H1 (cell line): ENCODE data around the gene NSUN2. TPM values are rescaled to one million over a fixed set of nuclear protein-coding genes. Genes with fewer than 3 reads are reported as not detected.

Experiments
- CTCF ChIA-PET: fragments of 300-600 bp; sonication (Branson Sonifier 250); formaldehyde crosslinking; loops from one replicate; lab custom pipeline; 2021; ENCODE audit not compliant: partially characterized antibody; lab: Charles Lee
- POLR2A ChIA-PET: fragments of 300-600 bp; sonication (Branson Sonifier 250); formaldehyde crosslinking; loops from one replicate; lab custom pipeline; 2021; ENCODE audit warnings: inconsistent platforms; ENCODE audit not compliant: partially characterized antibody; lab: Charles Lee
- DNase-seq, 2 experiments: peaks; one replicate each; pipeline versions ENCODE4 v3.0.0 to v3.0.0-alpha.2; 2010 to 2022; ENCODE audit warnings: low spot score in 2 of 2, low read depth in 1 of 2, mixed read lengths in 1 of 2
- FAIRE-seq: peaks from 2 replicates; lab custom pipeline; 2011; peaks lifted over from hg19 to GRCh38; lab: Jason Lieb, UNC
- H2AFZ ChIP-seq: 2 replicates; pipeline ENCODE4 v1.8.1; 2012; ENCODE audit warnings: low read length, inconsistent platforms
- H2AK5ac ChIP-seq: 2 replicates; pipeline ENCODE4 v1.6.1; 2013; ENCODE audit warnings: low read depth, low read length
- H2BK120ac ChIP-seq: replicated peaks from 2 replicates; pipeline ENCODE3; 2013; ENCODE audit warnings: low read depth, low read length, inconsistent platforms
- H2BK12ac ChIP-seq: 2 replicates; pipeline ENCODE4 v1.6.1; 2013; ENCODE audit warnings: low read depth, low read length
- H2BK15ac ChIP-seq: 2 replicates; pipeline ENCODE4 v1.6.1; 2013; ENCODE audit warnings: low read length
- H2BK20ac ChIP-seq: 2 replicates; pipeline ENCODE4 v1.6.1; 2013; ENCODE audit warnings: low read length
- H2BK5ac ChIP-seq: 2 replicates; pipeline ENCODE4 v1.6.1; 2013; ENCODE audit warnings: low read depth, low read length
- H3K14ac ChIP-seq: 2 replicates; pipeline ENCODE4 v1.6.1; 2013; ENCODE audit warnings: inconsistent platforms; ENCODE audit not compliant: insufficient read length
- H3K18ac ChIP-seq: 2 replicates; pipeline ENCODE4 v1.6.1; 2013; ENCODE audit warnings: low read length; ENCODE audit errors: extremely low read depth
- H3K23ac ChIP-seq: 2 replicates; pipeline ENCODE4 v1.6.1; 2013; ENCODE audit warnings: inconsistent platforms; ENCODE audit not compliant: insufficient read length
- H3K23me2 ChIP-seq: 2 replicates; pipeline ENCODE4 v1.6.1; 2013; ENCODE audit warnings: low read depth, low read length
- H3K27ac ChIP-seq: 2 replicates; pipeline ENCODE4 v1.6.1; 2011; ENCODE audit warnings: low read depth, low read length, inconsistent platforms
- H3K27me3 ChIP-seq, 4 experiments: replicated peaks in 1 of 4; 1 replicate in 1 of 4; 2 replicates in 3 of 4; pipeline versions ENCODE4 v1.6.1 to v1.8.1; 2011 to 2013; ENCODE audit warnings: low read length in 3 of 4, mild to moderate bottlenecking in 3 of 4, inconsistent platforms in 2 of 4, mixed read lengths in 2 of 4, moderate library complexity in 1 of 4; ENCODE audit not compliant: control insufficient read depth in 3 of 4, insufficient read depth in 3 of 4; ENCODE audit errors: extremely low read depth in 1 of 4
- H3K36me3 ChIP-seq, 4 experiments: 2 replicates each; pipeline versions ENCODE4 v1.6.1 to v1.8.1; 2011 to 2013; ENCODE audit warnings: mild to moderate bottlenecking in 4 of 4, low read length in 3 of 4, moderate library complexity in 2 of 4, control low read depth in 1 of 4, inconsistent platforms in 1 of 4; ENCODE audit not compliant: insufficient read depth in 4 of 4, control insufficient read depth in 2 of 4
- H3K4ac ChIP-seq: replicated peaks from 2 replicates; pipeline ENCODE3; 2013; ENCODE audit warnings: low read length, low read depth, mixed read lengths, inconsistent platforms; ENCODE audit not compliant: insufficient read length
- H3K4me1 ChIP-seq, 4 experiments: replicated peaks in 1 of 4; 1 replicate in 1 of 4; 2 replicates in 3 of 4; pipeline versions ENCODE4 v1.6.1 to v1.8.1; 2011 to 2013; ENCODE audit warnings: low read length in 3 of 4, inconsistent platforms in 2 of 4, mixed read lengths in 1 of 4; ENCODE audit not compliant: insufficient read depth in 4 of 4, control insufficient read depth in 3 of 4
- H3K4me2 ChIP-seq, 2 experiments: 2 replicates each; pipeline versions ENCODE4 v1.6.1 to v1.8.1; 2011 to 2013; ENCODE audit warnings: low read depth in 2 of 2, low read length in 2 of 2, control low read depth in 1 of 2, inconsistent platforms in 1 of 2, mild to moderate bottlenecking in 1 of 2; ENCODE audit not compliant: insufficient read depth in 1 of 2
- H3K4me3 ChIP-seq, 4 experiments: fragments of 200-600, 300-600 bp in 1 of 4; sonication (generic), shearing (Covaris generic), sonication (Bioruptor Twin) in 1 of 4; 2 replicates each; pipeline versions ENCODE4 v1.5.1 to v1.8.1; 2011 to 2016; ENCODE audit warnings: low read length in 4 of 4, low read depth in 3 of 4, control low read depth in 2 of 4, inconsistent platforms in 2 of 4, mild to moderate bottlenecking in 2 of 4, mixed read lengths in 1 of 4, moderate library complexity in 1 of 4; ENCODE audit not compliant: insufficient read depth in 2 of 4; ENCODE audit errors: extremely low read depth in 1 of 4
- H3K56ac ChIP-seq: replicated peaks from 2 replicates; pipeline ENCODE3; 2013; ENCODE audit warnings: low read depth, mild to moderate bottlenecking, mixed read lengths, low read length, inconsistent platforms; ENCODE audit not compliant: insufficient read length
- H3K79me1 ChIP-seq: 2 replicates; pipeline ENCODE4 v1.6.1; 2013; ENCODE audit warnings: low read depth, low read length, control low read depth
- H3K79me2 ChIP-seq, 2 experiments: 2 replicates each; pipeline versions ENCODE4 v1.6.1 to v1.8.1; 2012 to 2013; ENCODE audit warnings: low read length in 2 of 2, mild to moderate bottlenecking in 2 of 2, inconsistent platforms in 1 of 2; ENCODE audit not compliant: insufficient read depth in 2 of 2, control insufficient read depth in 1 of 2
- H3K9ac ChIP-seq, 4 experiments: replicated peaks in 1 of 4; 1 replicate in 1 of 4; 2 replicates in 3 of 4; pipeline versions ENCODE4 v1.6.1 to v1.8.1; 2011 to 2013; ENCODE audit warnings: low read depth in 3 of 4, low read length in 3 of 4, control low read depth in 2 of 4, mild to moderate bottlenecking in 2 of 4, moderate library complexity in 2 of 4, inconsistent platforms in 1 of 4; ENCODE audit errors: extremely low read depth in 1 of 4
- H3K9me3 ChIP-seq, 2 experiments: 2 replicates each; pipeline versions ENCODE4 v1.6.1 to v1.8.1; 2012 to 2013; ENCODE audit warnings: mild to moderate bottlenecking in 2 of 2, moderate library complexity in 2 of 2, control low read depth in 1 of 2, inconsistent platforms in 1 of 2, low read depth in 1 of 2, low read length in 1 of 2, mixed read lengths in 1 of 2; ENCODE audit not compliant: insufficient read depth in 2 of 2
- H4K20me1 ChIP-seq, 2 experiments: replicated peaks in 1 of 2; 2 replicates each; pipeline versions ENCODE3 to v1.8.1; 2011 to 2013; ENCODE audit warnings: inconsistent platforms in 2 of 2, low read length in 2 of 2, mild to moderate bottlenecking in 1 of 2; ENCODE audit not compliant: insufficient read depth in 2 of 2, control insufficient read depth in 1 of 2
- H4K5ac ChIP-seq: 2 replicates; pipeline ENCODE4 v1.6.1; 2013; ENCODE audit warnings: low read length, low read depth, mixed read lengths, inconsistent platforms; ENCODE audit not compliant: insufficient read length
- H4K8ac ChIP-seq: 2 replicates; pipeline ENCODE4 v1.8.0; 2013; ENCODE audit warnings: mild to moderate bottlenecking, moderate library complexity, low read length, inconsistent platforms; ENCODE audit not compliant: insufficient read depth; ENCODE audit errors: extremely low read depth
- H4K91ac ChIP-seq: replicated peaks from 2 replicates; pipeline ENCODE3; 2013; ENCODE audit warnings: low read length, mixed read lengths, inconsistent platforms; ENCODE audit not compliant: insufficient read length
- ASH2L ChIP-seq: fragments of 200-600, 300-600 bp; sonication (generic); IDR thresholded peaks from one replicate; pipeline ENCODE4 v1.7.1; 2017; ENCODE audit warnings: low read length
- CBX8 ChIP-seq: fragments of 300-800, 300-1000 bp; sonication (generic); IDR thresholded peaks from 2 replicates; pipeline ENCODE4 v1.7.1; 2016; ENCODE audit warnings: low read depth, low read length, borderline replicate concordance
- CTBP2 ChIP-seq: IDR thresholded peaks from 2 replicates; pipeline ENCODE4 v1.7.0; 2011; ENCODE audit warnings: borderline replicate concordance, mild to moderate bottlenecking, moderate library complexity, mixed read lengths, low read length; ENCODE audit not compliant: insufficient read depth, insufficient read length
- EGR1 ChIP-seq: IDR thresholded peaks from 2 replicates; pipeline ENCODE4 v1.6.1; 2011; ENCODE audit warnings: low read depth, low read length, borderline replicate concordance
- GTF2F1 ChIP-seq: IDR thresholded peaks from 2 replicates; pipeline ENCODE4 v1.6.1; 2012; ENCODE audit warnings: low read depth, low read length, improper control_type of control experiment, borderline replicate concordance
- PHF8 ChIP-seq: fragments of 200-600 bp; sonication (generic); conservative IDR thresholded peaks from 2 replicates; pipeline ENCODE4 v1.7.1; 2012; ENCODE audit warnings: low read depth, mild to moderate bottlenecking, inconsistent platforms, low read length, moderate library complexity
- RAD21 ChIP-seq, 2 experiments: IDR thresholded peaks in 1 of 2; conservative IDR thresholded peaks in 1 of 2; 2 replicates each; pipeline ENCODE4 v1.6.1; 2011; ENCODE audit warnings: low read depth in 2 of 2, low read length in 2 of 2, improper control_type of control experiment in 1 of 2, inconsistent platforms in 1 of 2, mild to moderate bottlenecking in 1 of 2, moderate library complexity in 1 of 2
- RNF2 ChIP-seq: fragments of 200-900, 300-1000 bp; sonication (generic); IDR thresholded peaks from 2 replicates; pipeline ENCODE4 v1.7.1; 2016; ENCODE audit warnings: borderline replicate concordance, low read depth, mild to moderate bottlenecking, antibody characterized with exemption, low read length; ENCODE audit not compliant: poor library complexity, severe bottlenecking; ENCODE audit errors: missing control alignments
- SAP30 ChIP-seq: fragments of 300-600 bp; sonication (generic); IDR thresholded peaks from 2 replicates; pipeline ENCODE4 v1.7.1; 2012; ENCODE audit warnings: low read length, moderate library complexity, mild to moderate bottlenecking, inconsistent platforms; ENCODE audit not compliant: insufficient read depth, insufficient replicate concordance
- USF2 ChIP-seq: IDR thresholded peaks from 2 replicates; pipeline ENCODE4 v1.6.1; 2011; ENCODE audit warnings: low read length, improper control_type of control experiment
- WGBS, 2 experiments: shearing (Covaris generic) in 1 of 2; methylation state at CpG; one replicate each; pipeline versions ENCODE4 v1.1.6 to v1.1.7; 2013 to 2015; ENCODE audit warnings: low lambda C conversion rate in 2 of 2, mixed read lengths in 2 of 2, inconsistent platforms in 1 of 2, low coverage in 1 of 2, missing lambda C conversion rate in 1 of 2; ENCODE audit not compliant: insufficient replicate concordance in 2 of 2, insufficient coverage in 1 of 2, insufficient read length in 1 of 2; ENCODE audit errors: extremely low coverage in 1 of 2, missing lambda C conversion rate in 1 of 2; 5-methylcytosine and 5-hydroxymethylcytosine counted together
- polyA plus RNA-seq, 7 experiments: library from polyadenylated mRNA; depleted of rRNA in 3 of 7; stranded (reverse) in 5 of 7; unstranded in 2 of 7; fragments of >200 nt in 5 of 7; fragments of 200-250 nt in 2 of 7; gene quantifications; 1 replicate in 5 of 7; 2 replicates in 1 of 7; 4 replicates in 1 of 7; pipeline versions ENCODE4 v1.2.1 to v1.2.3, GENCODE V29; 2011 to 2013; ENCODE audit warnings: missing spikeins in 2 of 7, mixed read lengths in 2 of 7
- total RNA-seq: library from RNA; stranded (reverse); fragmentation: NEBNext Ultra II Directional; extraction: Animal tissue kit (Norgen Biotek cat#: 25700); gene quantifications from 2 replicates; pipeline ENCODE4 v1.2.1, GENCODE V29; 2021
- TF ChIP-seq, protein P1 (sequence below): IDR thresholded peaks from 2 replicates; pipeline ENCODE4 v1.6.1; 2012; ENCODE audit warnings: inconsistent platforms

NSUN2 gene
- total and polyA plus RNA-seq, 2 of the 8 experiments (the other 6 are each of a cell fraction or from before 2014, with no cell fraction given), result 47.3 to 94.7 TPM

- no peak overlapping the region for H2AK5ac ChIP-seq
- no peaks in the 10 kb centered on the region for H3K79me1 ChIP-seq
- H3K18ac ChIP-seq, result no peak overlapping the region
- no peak overlapping the region for H2AFZ ChIP-seq
- FAIRE-seq (no peak), DNase-seq (no peak)
- no peak overlapping the region for H2BK120ac ChIP-seq
- peaks cover 7% of the 10 kb centered on the region; the same call in 1 of the 2 replicates for H3K23me2 ChIP-seq
- no peak overlapping the region for H4K91ac ChIP-seq
- H4K8ac ChIP-seq, result no peak overlapping the region
- no peak overlapping the region for H4K5ac ChIP-seq
- H3K4ac ChIP-seq, result no peak overlapping the region
- H2BK15ac ChIP-seq, result no peak overlapping the region
- H3K4me1 ChIP-seq, result peaks cover 0 to 7% (median 3%) of the 10 kb centered on the region in 4 experiments; a peak in 6 of 7 replicates
- H3K4me3 ChIP-seq, result no peak overlapping the region
- POLR2A ChIA-PET, result interaction anchor here (0.6 kb wide), 1 partner anchor 83 kb away, joined by 3 read pairs; no protein-coding TSS in a partner anchor
- 85% methylated on average over 1 of the region's 1 CpG; no CpG with 5 or more reads in 1 of the 2 experiments for WGBS, 2 experiments
- H3K36me3 ChIP-seq, result no peaks in the 10 kb centered on the region
- no peak overlapping the region for H3K23ac ChIP-seq
- CTCF ChIA-PET, result interaction anchor here (0.9 kb wide), 1 partner anchor 149 kb away, joined by 3 read pairs; no protein-coding TSS in a partner anchor
- no peak overlapping the region for H3K9ac ChIP-seq
- H3K14ac ChIP-seq, result no peak overlapping the region
- H4K20me1 ChIP-seq, result no peaks in the 10 kb centered on the region
- H3K27me3 ChIP-seq, result peaks cover 0 to 19% (median 18%) of the 10 kb centered on the region in 4 experiments; a peak in 6 of 7 replicates
- no peak overlapping the region for H2BK20ac ChIP-seq
- H2BK12ac ChIP-seq, result no peak overlapping the region
- no peak overlapping the region for H3K27ac ChIP-seq
- H3K56ac ChIP-seq, result no peak overlapping the region
- H3K9me3 ChIP-seq, result peaks cover 6 to 9% of the 10 kb centered on the region in 2 experiments; a peak in 2 of 4 replicates
- H2BK5ac ChIP-seq, result no peak overlapping the region
- H3K79me2 ChIP-seq, result no peaks in the 10 kb centered on the region
- no peak overlapping the region for H3K4me2 ChIP-seq
- TF ChIP-seq, protein P1, sequence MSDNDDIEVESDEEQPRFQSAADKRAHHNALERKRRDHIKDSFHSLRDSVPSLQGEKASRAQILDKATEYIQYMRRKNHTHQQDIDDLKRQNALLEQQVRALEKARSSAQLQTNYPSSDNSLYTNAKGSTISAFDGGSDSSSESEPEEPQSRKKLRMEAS, result no peak
- TF ChIP-seq CTBP2, result no peak
- TF ChIP-seq RNF2, result no peak
- TF ChIP-seq EGR1, result no peak
- TF ChIP-seq ASH2L, result no peak
- TF ChIP-seq RAD21 (IDR thresholded peaks at IDR 0.05 in 1 of 2, conservative IDR thresholded peaks at IDR 0.05 in 1 of 2; ENCODE audit: low read depth in 2 of 2, low read length in 2 of 2), result no peak
- no peak for TF ChIP-seq SAP30
- TF ChIP-seq PHF8, result no peak
- TF ChIP-seq GTF2F1, result no peak
- no peak for TF ChIP-seq CBX8
- no peak for TF ChIP-seq USF2
Observed at GRCh38 chr5:6581090-6581489, 51.8 kb downstream of the NSUN2 start.
